ENCODE data around the gene APOD.
"Not testable (repeated sequence)": the region's sequence is repeated elsewhere in the genome, so short reads cannot be mapped to it uniquely, and the experiment has no call there.

GRCh38 chr3:195630086-195630917 is 46.6 kb upstream of the APOD start:
- not testable (repeated sequence) for TF ChIP-seq CTCF (IDR thresholded peaks at IDR 0.05); POLR2AphosphoS5 (IDR thresholded peaks at IDR 0.05; ENCODE audit: low read depth, low read length); REST (IDR thresholded peaks at IDR 0.05; ENCODE audit: insufficient read depth in 1 of 2, low read depth in 2 of 2, low read length in 1 of 2); TCF7L2 (IDR thresholded peaks at IDR 0.05; ENCODE audit: low read depth, low read length)

Data from Panc1 (cell line).